GM08714 (cell line): ENCODE data around the gene MAEA.

Source experiments
- H3K4me3 ChIP-seq: fragments of 200-500 bp; sonication (Bioruptor generic); 2 replicates; pipeline ENCODE4 v1.5.1; 2014; ENCODE audit warnings: mild to moderate bottlenecking, low read length, inconsistent platforms
- ZNF274 ChIP-seq: IDR thresholded peaks from 2 replicates; pipeline ENCODE4 v1.6.1; 2012; ENCODE audit warnings: mild to moderate bottlenecking, low read depth, low read length

MAEA gene

GRCh38 chr4:1297023-1297395 is 7.3 kb downstream of the MAEA start:
- H3K4me3 ChIP-seq = no peak overlapping the region

GRCh38 chr4:1297456-1298325 is 8.0 kb downstream of the MAEA start:
- TF ChIP-seq ZNF274 = no peak
- no peak overlapping the region for H3K4me3 ChIP-seq

More at GRCh38 chr4:1297023-1297395, 7.3 kb downstream of the MAEA start:
- TF ChIP-seq ZNF274 = no peak

GRCh38 chr4:1298461-1298860 is 8.8 kb downstream of the MAEA start:
- no peak overlapping the region for H3K4me3 ChIP-seq
- no peak for TF ChIP-seq ZNF274

DNA sequence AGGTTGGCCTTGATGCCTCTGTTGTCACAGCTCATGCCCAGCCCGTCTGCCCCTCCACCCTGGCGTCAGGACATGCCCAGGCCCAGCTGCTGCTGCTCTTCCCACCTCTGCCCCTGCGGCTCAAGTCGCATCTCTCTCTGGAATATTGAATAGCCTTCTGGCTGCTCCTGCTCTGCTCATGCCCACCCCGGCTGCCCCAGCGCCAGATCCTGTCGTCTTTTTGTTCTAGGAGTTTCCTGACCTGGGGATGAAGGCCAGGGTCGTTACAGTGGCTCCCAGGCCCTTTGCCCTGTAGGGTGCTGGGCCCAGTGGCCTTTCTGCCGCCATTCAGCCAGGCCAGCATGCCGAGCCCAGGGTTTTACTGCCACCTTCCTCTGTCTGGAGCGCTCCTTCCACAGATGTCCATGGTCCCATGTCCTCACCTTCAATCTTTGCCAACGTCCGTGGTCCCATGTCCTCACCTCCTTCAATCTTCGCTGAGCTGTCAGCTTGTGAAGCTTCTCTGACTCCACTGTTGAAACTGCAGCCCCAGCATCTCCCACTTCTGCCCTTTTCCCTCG is 9.7 kb downstream of the MAEA start:
- no peak overlapping the region for H3K4me3 ChIP-seq
- no peak for TF ChIP-seq ZNF274

DNA sequence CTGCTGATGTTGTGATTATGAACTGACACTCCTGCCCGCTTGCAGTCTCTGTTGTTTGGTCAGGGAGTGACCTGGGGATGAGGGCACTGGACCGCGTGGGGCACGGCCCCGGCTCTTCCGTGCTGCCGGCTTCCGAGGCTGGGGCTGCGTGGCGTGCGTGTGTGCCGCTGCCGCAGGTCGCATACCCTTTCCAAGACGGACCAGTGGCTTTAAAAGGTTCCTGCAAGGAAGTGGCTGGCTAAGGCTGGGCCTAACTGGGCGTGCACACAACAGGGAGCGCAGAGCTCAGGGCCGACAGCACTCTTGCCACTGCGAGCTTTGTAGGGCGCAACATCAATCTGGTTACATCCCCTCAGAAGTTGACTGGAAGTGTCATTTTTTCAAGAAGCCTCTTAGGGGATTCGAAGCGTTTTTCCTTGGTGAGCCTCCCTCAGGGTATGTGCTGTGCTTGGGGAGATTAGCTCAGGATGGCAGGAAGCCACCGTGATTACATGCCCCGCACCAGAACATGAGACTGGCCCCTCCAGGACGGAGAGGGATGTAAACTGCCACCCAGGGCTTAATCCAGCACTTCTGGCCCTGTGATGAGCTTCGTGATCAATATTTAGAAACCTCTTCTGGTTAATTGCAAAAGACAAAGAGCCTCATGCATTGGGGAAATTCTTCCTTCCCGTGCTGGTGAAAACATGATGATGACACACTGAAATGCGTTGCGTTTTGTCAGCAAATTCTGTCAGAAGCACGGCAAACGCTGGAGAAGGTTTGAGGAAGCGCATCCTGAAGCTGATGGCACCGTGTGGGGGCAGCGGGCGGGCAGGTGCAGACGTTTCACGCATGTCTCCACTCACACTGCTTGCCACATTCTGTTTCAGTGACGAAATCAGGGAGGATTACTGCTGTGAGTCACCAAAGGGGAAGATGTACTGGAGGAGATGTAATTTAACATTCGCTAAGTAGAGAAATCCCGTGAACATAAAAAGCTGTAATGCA is 11.1 kb downstream of the MAEA start:
- TF ChIP-seq ZNF274 = no peak
- H3K4me3 ChIP-seq = no peak overlapping the region

GRCh38 chr4:1302159-1302558 is 12.5 kb downstream of the MAEA start:
- TF ChIP-seq ZNF274 = no peak
- no peak overlapping the region for H3K4me3 ChIP-seq

DNA sequence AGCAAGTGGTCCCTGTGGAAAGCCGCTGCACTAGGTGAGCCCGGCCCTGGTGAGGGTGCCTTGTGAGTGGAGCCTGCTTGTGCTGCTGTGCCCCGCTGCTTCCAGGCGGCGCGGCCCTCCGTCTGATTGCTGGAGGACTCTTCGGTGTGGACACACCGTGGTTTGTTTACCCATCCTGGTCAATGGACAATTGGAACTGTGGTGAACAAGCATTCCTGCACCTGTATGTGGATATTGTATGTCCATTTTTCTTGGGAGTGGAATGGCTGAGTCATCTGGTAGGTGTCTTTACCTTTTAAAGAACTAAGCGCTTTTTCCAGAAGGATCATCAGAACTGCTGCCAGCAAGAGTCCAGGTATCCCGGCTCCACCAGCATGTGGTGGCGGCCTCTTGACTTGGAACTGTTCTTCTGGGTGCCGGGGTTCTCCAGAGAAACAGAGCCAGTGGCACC is 15.6 kb downstream of the MAEA start:
- no peak for TF ChIP-seq ZNF274
- H3K4me3 ChIP-seq = no peak overlapping the region

GRCh38 chr4:1305781-1306455 is 16.2 kb downstream of the MAEA start:
- H3K4me3 ChIP-seq = no peak overlapping the region
- TF ChIP-seq ZNF274 = no peak

DNA sequence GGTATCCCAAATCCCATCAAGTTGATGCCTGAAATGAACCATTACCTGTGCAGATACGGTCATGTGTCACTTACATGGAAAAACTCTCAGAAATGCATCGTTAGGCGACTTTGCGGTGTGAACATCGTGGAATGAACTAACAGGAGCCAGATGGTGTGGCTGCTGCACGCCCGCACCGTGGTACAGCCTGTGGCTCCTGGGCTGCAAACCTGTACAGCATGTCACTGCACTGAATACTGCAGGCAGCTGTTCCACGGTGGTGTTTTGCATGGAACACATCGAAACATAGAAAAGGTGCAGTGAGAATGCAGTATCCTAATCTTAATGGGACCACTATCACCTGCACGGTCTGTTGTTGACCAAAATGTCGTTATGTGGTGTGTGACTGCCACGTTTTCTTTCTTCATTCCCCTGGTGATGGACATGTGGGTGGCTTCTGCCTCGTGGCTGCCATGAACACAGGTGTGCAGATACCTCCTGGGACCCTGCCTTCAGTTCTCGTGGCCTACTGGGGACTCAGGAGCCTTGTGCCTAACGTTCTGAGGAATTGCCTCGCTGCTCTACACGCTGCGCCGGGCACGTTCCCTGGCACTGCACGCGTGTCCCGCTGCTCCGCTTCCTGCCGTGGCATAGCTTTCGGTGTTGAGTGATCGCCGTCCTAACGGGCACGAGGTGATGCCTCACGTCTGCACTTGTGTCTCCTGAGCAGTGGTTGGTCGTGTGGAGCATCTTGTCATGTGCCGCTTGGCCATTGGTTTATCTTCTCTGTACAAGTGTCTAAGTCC is 18.5 kb downstream of the MAEA start:
- TF ChIP-seq ZNF274 = no peak
- H3K4me3 ChIP-seq = no peak overlapping the region

- no peak overlapping the region; the same call in 1 of the 2 replicates for H3K4me3 ChIP-seq
- TF ChIP-seq ZNF274 = no peak
Measured at GRCh38 chr4:1309261-1310010, 19.7 kb downstream of the MAEA start.

DNA sequence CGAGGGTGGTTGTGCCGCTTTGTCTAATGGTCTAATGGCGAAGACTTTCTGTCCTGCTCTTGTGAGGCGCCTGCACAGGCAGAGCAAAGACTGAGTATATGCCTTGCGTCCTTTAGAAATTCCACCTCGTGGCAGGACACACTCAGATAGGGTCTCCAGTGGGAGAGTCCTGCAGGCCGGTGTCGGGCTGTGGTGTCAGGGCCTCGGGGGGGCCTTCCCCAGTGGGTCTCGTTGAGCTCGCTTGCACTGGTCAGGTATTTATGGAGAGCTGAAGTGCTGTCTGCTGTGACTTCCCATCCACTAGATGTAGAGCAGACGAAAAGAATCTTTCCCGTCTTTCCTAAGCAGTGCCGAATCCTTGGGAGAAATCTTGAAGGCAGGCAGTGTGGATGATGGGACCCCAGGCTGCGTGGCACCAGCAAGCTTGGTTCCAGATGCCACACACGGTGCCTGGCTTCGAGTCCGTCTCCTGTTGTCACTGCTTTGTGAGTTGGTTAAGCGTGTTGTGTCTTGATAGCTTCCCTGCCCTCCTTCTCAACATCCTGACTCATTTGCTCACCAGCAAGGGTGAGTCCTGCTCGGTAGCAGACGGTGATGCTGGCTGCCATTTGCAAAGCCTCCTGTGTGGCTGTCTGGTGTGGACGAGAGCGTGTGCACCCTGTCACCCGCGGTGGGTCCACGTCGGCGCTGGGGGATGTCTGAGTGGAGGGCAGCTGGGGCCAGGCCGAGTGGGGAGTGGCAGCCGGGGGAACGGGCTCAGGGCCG is 20.5 kb downstream of the MAEA start:
- H3K4me3 ChIP-seq = no peak overlapping the region; the same call in 1 of the 2 replicates
- no peak for TF ChIP-seq ZNF274
